H9 (cell line): ENCODE data around the gene PTPRN2. TPM values are rescaled to one million over a fixed set of nuclear protein-coding genes. Genes with fewer than 3 reads are reported as not detected.

Experiments used
- DNase-seq: peaks from one replicate; pipeline ENCODE4 v3.0.0-alpha.2; 2017
- H2AFZ ChIP-seq: one replicate; pipeline ENCODE4 v1.6.1; 2013; ENCODE audit warnings: mild to moderate bottlenecking, low read length, control low read depth, moderate library complexity
- H2AK5ac ChIP-seq: 2 replicates; pipeline ENCODE4 v1.6.1; 2013; ENCODE audit warnings: low read length, control low read depth, mixed read lengths; ENCODE audit not compliant: insufficient read length
- H2BK120ac ChIP-seq: one replicate; pipeline ENCODE4 v1.6.1; 2013; ENCODE audit warnings: low read depth, mild to moderate bottlenecking, low read length, control low read depth, inconsistent platforms; ENCODE audit not compliant: poor library complexity, severe bottlenecking
- H2BK12ac ChIP-seq: 2 replicates; pipeline ENCODE4 v1.6.1; 2013; ENCODE audit warnings: low read length, control low read depth, mixed read lengths, low read depth; ENCODE audit not compliant: insufficient read length
- H2BK15ac ChIP-seq: 2 replicates; pipeline ENCODE4 v1.6.1; 2013; ENCODE audit warnings: low read depth, low read length, control low read depth
- H2BK20ac ChIP-seq: one replicate; pipeline ENCODE4 v1.6.1; 2013; ENCODE audit warnings: low read depth, mild to moderate bottlenecking, low read length, control low read depth, inconsistent platforms; ENCODE audit not compliant: poor library complexity, severe bottlenecking
- H2BK5ac ChIP-seq: 2 replicates; pipeline ENCODE4 v1.6.1; 2013; ENCODE audit warnings: low read length, control low read depth, mixed read lengths; ENCODE audit not compliant: insufficient read length
- H3K14ac ChIP-seq: 2 replicates; pipeline ENCODE4 v1.6.1; 2013; ENCODE audit warnings: low read length, control low read depth; ENCODE audit not compliant: insufficient read depth
- H3K18ac ChIP-seq: 2 replicates; pipeline ENCODE4 v1.6.1; 2013; ENCODE audit warnings: low read depth, mild to moderate bottlenecking, mixed read lengths, low read length, control low read depth; ENCODE audit not compliant: insufficient read length
- H3K23ac ChIP-seq: 2 replicates; pipeline ENCODE4 v1.6.1; 2013; ENCODE audit warnings: low read length, control low read depth, mixed read lengths, low read depth; ENCODE audit not compliant: insufficient read length
- H3K23me2 ChIP-seq: 2 replicates; pipeline ENCODE4 v1.6.1; 2013; ENCODE audit warnings: low read depth, mild to moderate bottlenecking, mixed read lengths, low read length, control low read depth; ENCODE audit not compliant: insufficient read length, poor library complexity, severe bottlenecking
- H3K27ac ChIP-seq: 2 replicates; pipeline ENCODE4 v1.5.1; 2013; ENCODE audit warnings: low read length, control low read depth, mixed read lengths, low read depth; ENCODE audit not compliant: insufficient read length
- H3K27me3 ChIP-seq: 2 replicates; pipeline ENCODE4 v1.6.1; 2013; ENCODE audit warnings: low read length, control low read depth, inconsistent platforms; ENCODE audit not compliant: insufficient read depth
- H3K4ac ChIP-seq: 2 replicates; pipeline ENCODE4 v1.6.1; 2013; ENCODE audit warnings: low read depth, mild to moderate bottlenecking, control low read depth, inconsistent platforms, low read length, moderate library complexity
- H3K4me1 ChIP-seq: 2 replicates; pipeline ENCODE4 v1.6.1; 2013; ENCODE audit warnings: low read length, control low read depth, inconsistent platforms; ENCODE audit not compliant: insufficient read depth
- H3K4me2 ChIP-seq: 2 replicates; pipeline ENCODE4 v1.6.1; 2013; ENCODE audit warnings: low read length, control low read depth, mixed read lengths; ENCODE audit not compliant: insufficient read length, insufficient read depth
- H3K56ac ChIP-seq: 2 replicates; pipeline ENCODE4 v1.6.1; 2013; ENCODE audit warnings: low read depth, mild to moderate bottlenecking, mixed read lengths, low read length, control low read depth; ENCODE audit not compliant: insufficient read length
- H3K79me1 ChIP-seq: 2 replicates; pipeline ENCODE4 v1.6.1; 2013; ENCODE audit warnings: low read depth, mild to moderate bottlenecking, moderate library complexity, low read length, control low read depth, inconsistent platforms; ENCODE audit not compliant: insufficient read depth, poor library complexity, severe bottlenecking
- H3K79me2 ChIP-seq: 2 replicates; pipeline ENCODE4 v1.6.1; 2013; ENCODE audit warnings: low read length, control low read depth, inconsistent platforms; ENCODE audit not compliant: insufficient read depth
- H3K9ac ChIP-seq: 2 replicates; pipeline ENCODE4 v1.6.1; 2013; ENCODE audit warnings: low read length, control low read depth, mixed read lengths; ENCODE audit not compliant: insufficient read length; ENCODE audit errors: extremely low read depth
- H3K9me3 ChIP-seq: one replicate; pipeline ENCODE4 v1.6.1; 2013; ENCODE audit warnings: low read depth, low read length, inconsistent platforms; ENCODE audit not compliant: control insufficient read depth
- H3T11ph ChIP-seq: one replicate; pipeline ENCODE4 v1.6.1; 2013; ENCODE audit warnings: mild to moderate bottlenecking, low read length, control low read depth, inconsistent platforms
- H4K20me1 ChIP-seq: one replicate; pipeline ENCODE4 v1.6.1; 2013; ENCODE audit not compliant: control insufficient read depth, insufficient read length, insufficient read depth
- H4K5ac ChIP-seq: 2 replicates; pipeline ENCODE4 v1.6.1; 2013; ENCODE audit warnings: low read depth, mild to moderate bottlenecking, mixed read lengths, low read length, control low read depth; ENCODE audit not compliant: insufficient read length
- H4K8ac ChIP-seq: replicated peaks from 2 replicates; pipeline ENCODE4 v1.6.1; 2013; ENCODE audit warnings: low read length, control low read depth, mixed read lengths, low read depth; ENCODE audit not compliant: insufficient read length
- H4K91ac ChIP-seq: 2 replicates; pipeline ENCODE4 v1.6.1; 2013; ENCODE audit warnings: low read depth, mild to moderate bottlenecking, moderate library complexity, mixed read lengths, low read length, control low read depth; ENCODE audit not compliant: insufficient read length
- H3K27ac Mint-ChIP-seq, 3 experiments: 2 replicates in 2 of 3; 3 replicates in 1 of 3; pipeline ENCODE4 v1.8.0; 2020 to 2021; ENCODE audit warnings: mixed read lengths in 3 of 3, mild to moderate bottlenecking in 1 of 3, moderate library complexity in 1 of 3
- H3K27me3 Mint-ChIP-seq: 2 replicates; pipeline ENCODE4 v1.8.0; 2021; ENCODE audit warnings: low read depth, mild to moderate bottlenecking, moderate library complexity, mixed read lengths
- H3K36me3 Mint-ChIP-seq, 3 experiments: 2 replicates in 2 of 3; 3 replicates in 1 of 3; pipeline ENCODE4 v1.8.0; 2020 to 2021; ENCODE audit warnings: low read depth in 3 of 3, mixed read lengths in 3 of 3; ENCODE audit not compliant: insufficient read depth in 1 of 3
- H3K4me1 Mint-ChIP-seq, 2 experiments: 2 replicates each; pipeline ENCODE4 v1.8.0; 2020; ENCODE audit warnings: mixed read lengths in 2 of 2
- H3K4me3 Mint-ChIP-seq, 2 experiments: 2 replicates in 1 of 2; 3 replicates in 1 of 2; pipeline ENCODE4 v1.8.0; 2020 to 2021; ENCODE audit warnings: mild to moderate bottlenecking in 2 of 2, mixed read lengths in 2 of 2, moderate library complexity in 1 of 2
- H3K9me3 Mint-ChIP-seq, 2 experiments: 2 replicates in 1 of 2; 3 replicates in 1 of 2; pipeline ENCODE4 v1.8.0; 2020; ENCODE audit warnings: mild to moderate bottlenecking in 2 of 2, mixed read lengths in 2 of 2, moderate library complexity in 1 of 2
- CTCF ChIP-seq: fragments of 200-600 bp; sonication (generic); conservative IDR thresholded peaks from 3 replicates; pipeline ENCODE4 v1.8.0; 2021; ENCODE audit warnings: antibody characterized with exemption, mild to moderate bottlenecking
- WGBS: extraction: QIAGEN DNeasy Blood & Tissue Kit; methylation state at CpG from one replicate; pipeline ENCODE4 v1.1.7; 2013; ENCODE audit warnings: missing lambda C conversion rate, low lambda C conversion rate, mixed read lengths; ENCODE audit not compliant: insufficient read length; ENCODE audit errors: extremely low coverage; 5-methylcytosine and 5-hydroxymethylcytosine counted together
- total RNA-seq: library from RNA; stranded (reverse); gene quantifications from 2 replicates; pipeline ENCODE4 v1.2.1, GENCODE V29; 2021

Gene PTPRN2
- total RNA-seq, 1 experiment from 2014 or later, result 5.2 TPM

- H4K91ac ChIP-seq, result no peak overlapping the region
- no peak overlapping the region for H3K27ac ChIP-seq
- H3K9me3 ChIP-seq, result no peaks in the 10 kb centered on the region
- no peak overlapping the region for H3K18ac ChIP-seq
- H3K27ac Mint-ChIP-seq, result no peak overlapping the region
- no peak overlapping the region for H3K56ac ChIP-seq
- H3T11ph ChIP-seq, result no peak overlapping the region
- H3K4me2 ChIP-seq, result no peak overlapping the region
- H2AK5ac ChIP-seq, result no peak overlapping the region
- H3K4me1 ChIP-seq, result no peaks in the 10 kb centered on the region
- no CpG with 5 or more reads among the region's 48 CpGs for WGBS
- H4K8ac ChIP-seq, result no peak overlapping the region
- no peak overlapping the region for H4K5ac ChIP-seq
- no peaks in the 10 kb centered on the region for H4K20me1 ChIP-seq
- H3K9ac ChIP-seq, result no peak overlapping the region
- no peak overlapping the region for H2AFZ ChIP-seq
- H2BK12ac ChIP-seq, result no peak overlapping the region
- H3K79me1 ChIP-seq, result no peaks in the 10 kb centered on the region
- H3K79me2 ChIP-seq, result no peaks in the 10 kb centered on the region
- H3K14ac ChIP-seq, result no peak overlapping the region; the same call in 1 of the 2 replicates
- 0 out of 7 replicates have a peak, but pooled peaks cover 0 to 1% (median 0%) of the 10 kb centered on the region in 3 experiments for H3K36me3 Mint-ChIP-seq
- peaks cover 0 to 8% of the 10 kb centered on the region in 2 experiments; a peak in 2 of 4 replicates for H3K4me1 Mint-ChIP-seq
- no peak overlapping the region for H3K23ac ChIP-seq
- H3K23me2 ChIP-seq, result no peaks in the 10 kb centered on the region
- no peak overlapping the region for H3K4me3 Mint-ChIP-seq
- H3K27me3 Mint-ChIP-seq, result peaks cover 20% of the 10 kb centered on the region
- H2BK120ac ChIP-seq, result no peak overlapping the region
- peak; percentile 43 for DNase-seq
- 0 out of 5 replicates have a peak, but pooled peaks cover 0 to 3% of the 10 kb centered on the region in 2 experiments for H3K9me3 Mint-ChIP-seq
- H2BK5ac ChIP-seq, result no peak overlapping the region
- H2BK20ac ChIP-seq, result no peak overlapping the region
- H3K4ac ChIP-seq, result no peak overlapping the region
- H3K27me3 ChIP-seq, result no peaks in the 10 kb centered on the region
- no peak for TF ChIP-seq CTCF
- no peak overlapping the region for H2BK15ac ChIP-seq
Observed at GRCh38 chr7:157757776-157758467, 829.7 kb downstream of the PTPRN2 start.
